Nephron progenitor cell (in vitro differentiated cells): ENCODE data around the gene CDK14.

Experiments
- DNase-seq: peaks from one replicate; pipeline ENCODE4 v3.0.0; 2021
- H3K27ac Mint-ChIP-seq: 2 replicates; pipeline ENCODE4 v1.8.0; 2021; ENCODE audit warnings: mild to moderate bottlenecking, moderate library complexity, mixed read lengths
- H3K27me3 Mint-ChIP-seq: 2 replicates; pipeline ENCODE4 v1.8.0; 2021; ENCODE audit warnings: mild to moderate bottlenecking, low read depth, mixed read lengths; ENCODE audit not compliant: poor library complexity
- H3K36me3 Mint-ChIP-seq: 2 replicates; pipeline ENCODE4 v1.8.0; 2021; ENCODE audit warnings: low read depth, mixed read lengths
- H3K4me1 Mint-ChIP-seq: 2 replicates; pipeline ENCODE4 v1.8.0; 2021; ENCODE audit warnings: mixed read lengths
- H3K4me3 Mint-ChIP-seq: 2 replicates; pipeline ENCODE4 v1.8.0; 2021; ENCODE audit warnings: mild to moderate bottlenecking, moderate library complexity, mixed read lengths
- H3K9me3 Mint-ChIP-seq: 2 replicates; pipeline ENCODE4 v1.8.0; 2021; ENCODE audit warnings: mild to moderate bottlenecking, moderate library complexity, mixed read lengths
- TF ChIP-seq, protein P1 (sequence below): fragments of 200-600 bp; sonication (generic); IDR thresholded peaks from 2 replicates; pipeline ENCODE4 v1.5.0; 2021; ENCODE audit warnings: antibody characterized with exemption

CDK14 gene

DNA sequence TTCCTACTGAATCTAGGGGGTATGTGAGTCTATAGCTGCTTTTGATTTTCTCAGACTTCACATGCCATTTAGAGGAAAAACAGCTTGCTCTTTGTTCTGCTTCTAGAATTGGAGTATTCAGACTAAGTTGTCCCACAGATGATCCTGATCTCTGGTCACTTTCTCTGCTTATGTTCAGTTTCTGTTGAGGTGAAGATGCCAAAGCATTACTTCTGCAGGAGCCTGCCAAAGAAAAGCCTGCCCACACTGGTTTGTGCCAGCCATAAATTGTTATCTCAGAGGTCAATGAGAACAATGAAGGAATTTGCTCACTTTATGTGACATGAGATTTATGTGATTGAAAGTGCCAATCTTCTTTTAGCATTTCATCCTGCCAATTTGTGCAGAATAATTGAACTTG, 163.6 kb downstream of the CDK14 start:
- no peak overlapping the region for H3K27ac Mint-ChIP-seq
- TF ChIP-seq, protein P1, sequence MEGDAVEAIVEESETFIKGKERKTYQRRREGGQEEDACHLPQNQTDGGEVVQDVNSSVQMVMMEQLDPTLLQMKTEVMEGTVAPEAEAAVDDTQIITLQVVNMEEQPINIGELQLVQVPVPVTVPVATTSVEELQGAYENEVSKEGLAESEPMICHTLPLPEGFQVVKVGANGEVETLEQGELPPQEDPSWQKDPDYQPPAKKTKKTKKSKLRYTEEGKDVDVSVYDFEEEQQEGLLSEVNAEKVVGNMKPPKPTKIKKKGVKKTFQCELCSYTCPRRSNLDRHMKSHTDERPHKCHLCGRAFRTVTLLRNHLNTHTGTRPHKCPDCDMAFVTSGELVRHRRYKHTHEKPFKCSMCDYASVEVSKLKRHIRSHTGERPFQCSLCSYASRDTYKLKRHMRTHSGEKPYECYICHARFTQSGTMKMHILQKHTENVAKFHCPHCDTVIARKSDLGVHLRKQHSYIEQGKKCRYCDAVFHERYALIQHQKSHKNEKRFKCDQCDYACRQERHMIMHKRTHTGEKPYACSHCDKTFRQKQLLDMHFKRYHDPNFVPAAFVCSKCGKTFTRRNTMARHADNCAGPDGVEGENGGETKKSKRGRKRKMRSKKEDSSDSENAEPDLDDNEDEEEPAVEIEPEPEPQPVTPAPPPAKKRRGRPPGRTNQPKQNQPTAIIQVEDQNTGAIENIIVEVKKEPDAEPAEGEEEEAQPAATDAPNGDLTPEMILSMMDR, result no peak
- no peaks in the 10 kb centered on the region for H3K27me3 Mint-ChIP-seq
- H3K36me3 Mint-ChIP-seq, result peaks cover 14% of the 10 kb centered on the region
- no peak for DNase-seq
- no peak overlapping the region for H3K4me3 Mint-ChIP-seq
- H3K4me1 Mint-ChIP-seq, result peaks cover 12% of the 10 kb centered on the region
- H3K9me3 Mint-ChIP-seq, result no peaks in the 10 kb centered on the region

DNA sequence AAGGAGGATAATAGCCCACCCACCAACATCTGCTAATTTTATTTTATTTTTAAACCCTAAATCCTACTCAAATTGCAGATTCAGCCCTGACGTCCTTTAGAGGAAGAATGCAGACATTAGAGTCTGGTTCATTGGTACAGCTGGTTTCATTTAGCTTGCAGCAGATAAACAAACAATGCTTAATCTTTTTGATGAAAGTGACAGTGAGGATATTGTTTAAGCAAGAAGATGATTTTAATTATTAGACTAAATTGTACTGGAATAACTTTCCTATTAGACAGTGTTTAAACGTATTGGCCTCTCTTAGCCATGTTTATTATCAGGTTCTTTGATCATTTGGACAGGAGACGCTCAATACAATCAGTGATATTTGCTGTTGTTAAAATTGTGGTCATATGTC, 164.8 kb downstream of the CDK14 start:
- peaks cover 18% of the 10 kb centered on the region for H3K4me1 Mint-ChIP-seq
- TF ChIP-seq, protein P1, result no peak

DNA sequence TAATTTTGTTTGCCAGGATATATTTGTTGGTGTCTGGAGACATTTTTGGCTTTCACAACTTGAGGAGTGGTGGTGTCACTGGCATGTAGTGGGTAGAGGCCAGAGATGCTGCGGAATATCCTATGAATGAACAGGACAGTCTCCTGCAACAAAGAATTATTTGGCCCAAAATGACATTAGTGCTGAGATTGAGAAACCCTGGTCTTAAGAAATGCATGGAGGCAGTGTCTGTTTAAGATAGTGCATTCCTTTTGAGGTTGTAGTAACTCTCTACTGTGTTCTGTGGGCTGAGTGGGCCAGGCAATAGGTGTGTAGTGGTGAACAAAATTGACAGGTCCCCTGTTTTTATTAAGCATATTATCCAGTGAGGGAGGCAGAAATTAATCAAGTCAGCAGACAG, 165.5 kb downstream of the CDK14 start:
- Mint-ChIP-seq H3K27ac (no peak overlapping the region), H3K36me3 (peaks cover 14% of the 10 kb centered on the region), H3K4me1 (peaks cover 24% of the 10 kb centered on the region), H3K27me3 (no peaks in the 10 kb centered on the region), H3K9me3 (no peaks in the 10 kb centered on the region), H3K4me3 (no peak overlapping the region)
- no peak for DNase-seq
- TF ChIP-seq, protein P1, result no peak

More for the DNA sequence above, 164.8 kb downstream of the CDK14 start:
- Mint-ChIP-seq H3K27me3 (no peaks in the 10 kb centered on the region), H3K4me3 (no peak overlapping the region), H3K36me3 (peaks cover 14% of the 10 kb centered on the region), H3K9me3 (no peaks in the 10 kb centered on the region), H3K27ac (no peak overlapping the region)
- no peak for DNase-seq

DNA sequence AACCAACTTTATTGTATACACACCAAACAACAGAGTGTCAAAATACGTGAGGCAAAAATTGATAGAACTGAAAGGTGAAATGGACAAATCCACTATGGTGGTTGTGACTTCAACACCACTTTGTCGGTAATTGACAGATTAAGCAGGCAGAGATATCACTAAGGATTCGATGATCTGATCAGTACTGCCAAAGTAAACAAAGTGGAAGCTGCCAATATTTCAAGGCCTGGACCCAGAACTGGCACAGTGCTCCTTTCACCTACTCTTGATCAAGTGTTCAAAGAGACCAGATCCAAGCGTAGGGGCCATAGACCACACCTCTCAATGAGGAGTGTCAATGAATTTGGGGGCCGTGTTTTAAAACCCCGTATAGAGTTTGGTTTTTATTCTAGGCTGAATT, 167.0 kb downstream of the CDK14 start:
- TF ChIP-seq, protein P1, result no peak
- Mint-ChIP-seq H3K4me1 (peaks cover 31% of the 10 kb centered on the region), H3K9me3 (no peaks in the 10 kb centered on the region), H3K4me3 (no peak overlapping the region), H3K36me3 (peaks cover 6% of the 10 kb centered on the region), H3K27me3 (no peaks in the 10 kb centered on the region), H3K27ac (no peak overlapping the region)
- no peak for DNase-seq

DNA sequence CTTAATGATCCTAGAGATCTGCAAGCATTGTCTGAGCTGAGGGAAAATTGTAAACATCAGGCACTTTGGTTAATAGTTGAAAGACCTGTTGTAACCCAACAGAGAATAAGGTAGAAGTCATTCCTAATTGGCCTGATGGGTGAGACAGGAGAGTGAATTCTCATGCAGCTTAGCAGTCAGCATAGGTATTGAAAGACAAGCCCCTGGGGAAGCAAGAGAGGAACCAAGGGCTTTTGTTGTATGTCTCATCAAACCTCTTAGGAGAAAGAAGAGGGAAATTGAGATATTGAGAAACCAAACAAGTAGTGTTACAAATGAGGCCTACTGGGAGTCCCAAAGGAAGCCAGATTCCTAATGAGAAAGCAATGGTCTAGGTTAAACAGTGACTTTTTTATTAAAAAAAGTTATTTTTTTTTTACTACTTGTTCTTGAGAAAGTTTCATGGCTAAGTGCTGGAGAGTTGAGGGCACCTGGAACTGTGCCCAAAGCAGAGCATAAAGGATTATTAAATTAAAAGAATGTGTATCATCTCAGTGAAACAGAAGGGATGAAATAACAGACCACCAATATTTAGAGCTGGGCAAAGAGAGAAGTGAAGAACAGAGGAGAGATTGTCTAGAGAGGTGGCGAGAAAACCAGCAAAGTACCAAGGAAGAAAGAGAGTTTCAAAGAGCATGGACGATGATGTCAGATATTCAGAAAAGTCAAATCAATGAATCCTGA, 168.9 kb downstream of the CDK14 start:
- Mint-ChIP-seq H3K9me3 (no peaks in the 10 kb centered on the region), H3K27ac (peak overlapping the region; percentile 25), H3K27me3 (no peaks in the 10 kb centered on the region), H3K4me3 (no peak overlapping the region), H3K4me1 (peaks cover 24% of the 10 kb centered on the region), H3K36me3 (peaks cover 6% of the 10 kb centered on the region)
- TF ChIP-seq, protein P1, result no peak
- DNase-seq, result no peak
